ENCODE measurements around the gene AFF3.
"Not testable (repeated sequence)": the region's sequence is repeated elsewhere in the genome, so short reads cannot be mapped to it uniquely, and the experiment has no call there.

The AFF3 gene

GRCh38 chr2:99927690-99928207 is 214.6 kb downstream of the AFF3 start:
- DNase-seq (ENCODE audit: low read depth), result not testable (repeated sequence)

- no peak for DNase-seq (ENCODE audit: low read depth)
Measured at GRCh38 chr2:99926986-99927385, 215.4 kb downstream of the AFF3 start.

- no peak for DNase-seq (ENCODE audit: low read depth)
Measured at GRCh38 chr2:99925960-99926359, 216.4 kb downstream of the AFF3 start.

GRCh38 chr2:99922664-99923063 is 219.7 kb downstream of the AFF3 start:
- no peak for DNase-seq (ENCODE audit: low read depth)

GRCh38 chr2:99921903-99922302 is 220.5 kb downstream of the AFF3 start:
- DNase-seq (ENCODE audit: low read depth), result no peak

- no peak for DNase-seq (ENCODE audit: low read depth)
Measured at GRCh38 chr2:99918389-99918788, 224.0 kb downstream of the AFF3 start.

- no peak for DNase-seq (ENCODE audit: low read depth)
Measured at GRCh38 chr2:99915108-99915675, 227.2 kb downstream of the AFF3 start.

- no peak for DNase-seq (ENCODE audit: low read depth)
Measured at GRCh38 chr2:99911736-99912135, 230.7 kb downstream of the AFF3 start.

- no peak for DNase-seq (ENCODE audit: low read depth)
Measured at GRCh38 chr2:99910902-99911301, 231.5 kb downstream of the AFF3 start.

- no peak for DNase-seq (ENCODE audit: low read depth)
Measured at GRCh38 chr2:99905636-99906035, 236.8 kb downstream of the AFF3 start.

GRCh38 chr2:99905025-99905424 is 237.4 kb downstream of the AFF3 start:
- DNase-seq (ENCODE audit: low read depth), result no peak

GRCh38 chr2:99903981-99904380 is 238.4 kb downstream of the AFF3 start:
- DNase-seq (ENCODE audit: low read depth), result no peak

- DNase-seq (ENCODE audit: low read depth), result no peak
Measured at GRCh38 chr2:99900556-99900955, 241.8 kb downstream of the AFF3 start.

- DNase-seq (ENCODE audit: low read depth), result no peak
Measured at GRCh38 chr2:99899882-99900281, 242.5 kb downstream of the AFF3 start.

GRCh38 chr2:99899058-99899855 is 243.1 kb downstream of the AFF3 start:
- DNase-seq (ENCODE audit: low read depth), result no peak

GRCh38 chr2:99898336-99899048 is 243.9 kb downstream of the AFF3 start:
- DNase-seq (ENCODE audit: low read depth), result no peak

- no peak for DNase-seq (ENCODE audit: low read depth)
Measured at GRCh38 chr2:99891428-99891780, 251.0 kb downstream of the AFF3 start.

GRCh38 chr2:99890568-99891427 is 251.6 kb downstream of the AFF3 start:
- DNase-seq (ENCODE audit: low read depth), result no peak

- no peak for DNase-seq (ENCODE audit: low read depth)
Measured at GRCh38 chr2:99888617-99889016, 253.8 kb downstream of the AFF3 start.

GRCh38 chr2:99886418-99886817 is 256.0 kb downstream of the AFF3 start:
- no peak for DNase-seq (ENCODE audit: low read depth)

GRCh38 chr2:99883358-99883757 is 259.0 kb downstream of the AFF3 start:
- DNase-seq (ENCODE audit: low read depth), result no peak
